Stomach (tissue), 9 donors: ENCODE results near the gene SLC34A3. TPM values are rescaled to one million over a fixed set of nuclear protein-coding genes. Genes with fewer than 3 reads are reported as not detected.

Experiments
- DNase-seq, 2 donors: peaks; one replicate each; pipeline versions ENCODE4 v3.0.0 to v3.0.0-alpha.2; 2013 to 2019
- H3K27ac ChIP-seq, 5 donors: fragments of 200-600 bp in 4 of 5; sonication (generic) in 4 of 5; one replicate each; pipeline ENCODE4 v1.5.1; 2013 to 2019; ENCODE audit warnings: mild to moderate bottlenecking in 1 of 5, moderate library complexity in 1 of 5
- H3K27me3 ChIP-seq, 3 donors: fragments of 200-600 bp; sonication (generic); one replicate each; pipeline ENCODE4 v1.5.1; 2017 to 2019; ENCODE audit warnings: mixed run types in 1 of 3
- H3K36me3 ChIP-seq, 4 donors: fragments of 200-600 bp; sonication (generic); 1 replicate in 3 of 4; 2 replicates in 1 of 4; pipeline ENCODE4 v1.5.1; 2016 to 2019
- H3K4me1 ChIP-seq, 4 donors: fragments of 200-600 bp; sonication (generic); one replicate each; pipeline ENCODE4 v1.5.1; 2016 to 2019
- H3K4me3 ChIP-seq, 4 donors: fragments of 200-600 bp; sonication (generic) in 3 of 4; one replicate each; pipeline ENCODE4 v1.5.1; 2016 to 2019; ENCODE audit warnings: mild to moderate bottlenecking in 1 of 4
- H3K9me3 ChIP-seq, 4 donors: fragments of 200-600 bp; sonication (generic); one replicate each; pipeline ENCODE4 v1.5.1; 2016 to 2019
- EP300 ChIP-seq: sonication (generic); formaldehyde crosslinking; IDR thresholded peaks from one replicate; pipeline ENCODE4 v1.6.1; 2017; ENCODE audit warnings: antibody characterized with exemption
- POLR2A ChIP-seq, 4 donors: fragments of 450-650 bp; IDR thresholded peaks; one replicate each; pipeline ENCODE4 v1.6.1; 2016; ENCODE audit warnings: antibody characterized with exemption in 4 of 4, control low read depth in 2 of 4, mild to moderate bottlenecking in 1 of 4, moderate library complexity in 1 of 4
- POLR2AphosphoS5 ChIP-seq, 3 donors: sonication (generic); formaldehyde crosslinking; IDR thresholded peaks; one replicate each; pipeline ENCODE4 v1.6.1; 2016; ENCODE audit warnings: antibody characterized with exemption in 3 of 3
- whole genome bisulfite sequencing, 5 donors: extraction: QIAGEN DNeasy Blood & Tissue Kit in 3 of 5; methylation state at CpG; one replicate each; pipeline versions ENCODE4 v1.1.5 to v1.1.7; 2013 to 2018; 5-methylcytosine and 5-hydroxymethylcytosine counted together
- intact Hi-C: fragments of 100-400 bp; cut with DNase I; formaldehyde crosslinking; loops from one replicate; pipeline ENCODE4 v1.15.1; 2023; ENCODE audit warnings: low total_unique reads
- polyA plus RNA-seq, 3 donors: library from polyadenylated mRNA; stranded (reverse); fragments of 200-250 nt; gene quantifications; one replicate each; pipeline ENCODE4 v1.2.3, GENCODE V29; 2013
- total RNA-seq, 5 donors: library from RNA; depleted of rRNA; stranded (reverse); fragments of >200 nt; gene quantifications; one replicate each; pipeline versions ENCODE4 v1.1.0 to v1.2.3, GENCODE V29; 2014 to 2016
- TF ChIP-seq, protein P1 (sequence below), 7 experiments: fragments of 450-650 bp in 4 of 7; fragments of 200-600 bp in 3 of 7; sonication (generic) in 3 of 7; IDR thresholded peaks; one replicate each; pipeline ENCODE4 v1.5.1; 2016 to 2019; ENCODE audit warnings: antibody characterized with exemption in 7 of 7, control low read depth in 2 of 7, mild to moderate bottlenecking in 1 of 7
- donor health status: healthy with polysubstance abuse.
- donor health status: Bipolar disorder and iron deficiency.
- donor health status: healthy.

Gene SLC34A3
- total and polyA plus RNA-seq, 8 donors, result 0.18 to 0.53 TPM; not detected in 6

DNA sequence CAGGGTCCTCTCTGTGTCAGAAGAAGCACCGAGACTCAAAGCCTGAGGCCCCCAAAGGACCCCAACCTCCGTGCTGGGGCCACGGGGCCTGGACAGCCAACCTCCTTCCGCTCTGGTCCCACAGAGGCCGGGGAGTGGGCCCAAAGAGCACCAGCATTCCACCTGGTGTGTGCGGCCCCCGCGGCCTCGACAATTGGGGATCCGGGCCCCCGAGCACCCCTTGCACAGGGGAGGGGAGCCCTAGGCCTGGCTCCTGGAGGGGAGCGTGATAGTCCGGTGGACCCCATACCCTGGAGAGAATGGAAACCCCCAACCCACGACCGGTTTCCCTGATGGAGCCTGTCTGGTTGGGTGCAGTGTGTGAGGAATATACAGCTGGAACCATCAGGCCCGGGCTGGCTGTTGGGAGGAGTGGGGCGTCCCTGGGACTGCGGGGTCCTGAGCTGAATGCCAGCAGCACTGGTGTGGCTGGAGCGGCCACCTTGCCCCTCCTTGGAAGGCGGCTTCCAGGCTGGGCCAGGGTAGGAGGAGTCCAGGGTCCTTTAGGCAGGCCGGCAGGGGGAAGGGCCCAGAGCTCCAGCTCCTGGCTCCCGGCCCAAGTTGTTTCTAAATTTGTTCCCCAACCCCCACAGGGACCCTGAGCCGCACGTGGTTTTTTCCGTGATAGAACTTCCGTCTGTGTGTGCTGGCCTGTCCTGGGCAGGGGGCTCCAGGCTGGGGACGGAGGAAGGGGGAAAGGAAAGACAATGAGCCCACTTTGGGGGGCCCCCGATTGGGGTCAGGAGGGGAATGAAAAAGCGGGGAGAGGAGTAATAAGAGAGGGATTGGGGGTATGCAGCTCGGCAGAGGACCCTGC is 46.0 kb downstream of the SLC34A3 start:
- H3K27me3 ChIP-seq, result peaks cover 0 to 56% (median 0%) of the 10 kb centered on the region in 3 donors
- WGBS, 5 donors, result 25 to 39% (median 30%) methylated on average over 14 to 30 of the region's 30 CpGs
- no peak for TF ChIP-seq POLR2A (IDR thresholded peaks at IDR 0.05)
- TF ChIP-seq, protein P1, sequence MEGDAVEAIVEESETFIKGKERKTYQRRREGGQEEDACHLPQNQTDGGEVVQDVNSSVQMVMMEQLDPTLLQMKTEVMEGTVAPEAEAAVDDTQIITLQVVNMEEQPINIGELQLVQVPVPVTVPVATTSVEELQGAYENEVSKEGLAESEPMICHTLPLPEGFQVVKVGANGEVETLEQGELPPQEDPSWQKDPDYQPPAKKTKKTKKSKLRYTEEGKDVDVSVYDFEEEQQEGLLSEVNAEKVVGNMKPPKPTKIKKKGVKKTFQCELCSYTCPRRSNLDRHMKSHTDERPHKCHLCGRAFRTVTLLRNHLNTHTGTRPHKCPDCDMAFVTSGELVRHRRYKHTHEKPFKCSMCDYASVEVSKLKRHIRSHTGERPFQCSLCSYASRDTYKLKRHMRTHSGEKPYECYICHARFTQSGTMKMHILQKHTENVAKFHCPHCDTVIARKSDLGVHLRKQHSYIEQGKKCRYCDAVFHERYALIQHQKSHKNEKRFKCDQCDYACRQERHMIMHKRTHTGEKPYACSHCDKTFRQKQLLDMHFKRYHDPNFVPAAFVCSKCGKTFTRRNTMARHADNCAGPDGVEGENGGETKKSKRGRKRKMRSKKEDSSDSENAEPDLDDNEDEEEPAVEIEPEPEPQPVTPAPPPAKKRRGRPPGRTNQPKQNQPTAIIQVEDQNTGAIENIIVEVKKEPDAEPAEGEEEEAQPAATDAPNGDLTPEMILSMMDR (IDR thresholded peaks at IDR 0.05), result no peak
- TF ChIP-seq POLR2AphosphoS5 (IDR thresholded peaks at IDR 0.05), result peak in 1 of 3 donors; percentile 42
- TF ChIP-seq EP300, result no peak
- peaks cover 67 to 99% (median 92%) of the 10 kb centered on the region in 4 donors for H3K4me1 ChIP-seq
- intact Hi-C loops, result no loop called here
- H3K4me3 ChIP-seq, result peak overlapping the region; percentile 47 to 66 (median 56)
- H3K27ac ChIP-seq, result peak overlapping the region; percentile 88 to 95 (median 95)
- peaks cover 27 to 50% (median 47%) of the 10 kb centered on the region in 4 donors for H3K36me3 ChIP-seq
- no peaks in the 10 kb centered on the region for H3K9me3 ChIP-seq
- DNase-seq, result peak; percentile 89 to 94

DNA sequence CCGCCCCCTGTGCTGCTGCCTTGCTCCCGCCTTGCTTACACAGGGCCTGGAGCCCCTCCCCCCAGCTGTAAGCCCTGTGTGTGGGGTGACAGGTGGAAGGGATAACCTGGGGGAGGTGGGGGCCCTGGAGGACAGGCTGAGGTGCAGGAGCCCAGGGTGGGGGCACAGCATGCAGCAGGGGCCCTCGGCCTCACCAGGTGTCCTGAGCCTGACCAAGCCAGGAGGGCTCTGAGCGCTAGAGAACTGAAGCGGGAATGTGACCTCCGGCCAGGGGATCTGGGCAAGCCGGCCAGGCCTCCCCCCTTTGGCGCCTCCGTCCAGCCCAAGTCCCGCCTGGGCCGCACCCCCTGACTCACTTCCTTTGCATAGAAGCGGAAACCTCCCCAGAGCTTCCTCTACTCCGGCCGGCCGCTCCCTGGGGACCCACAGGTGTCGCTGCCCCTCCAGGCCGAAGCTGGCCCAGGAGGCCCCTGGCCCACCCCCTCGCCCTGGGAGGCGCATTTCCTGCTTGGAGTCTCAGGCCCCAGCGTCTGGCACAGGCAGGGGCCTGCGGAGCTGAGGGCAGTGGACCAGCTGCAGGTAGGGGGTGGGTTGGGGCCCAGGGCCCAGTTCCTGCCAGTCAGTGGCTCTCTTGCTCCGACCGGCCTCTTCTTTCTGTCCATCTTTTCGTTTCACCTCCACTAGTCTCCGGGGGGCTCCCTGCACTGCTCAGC is 46.8 kb downstream of the SLC34A3 start, which contains the start of gene TOR4A:
Gene TOR4A, plus strand, starts transcription at position 398 of the 713 bp plus-strand sequence. CDS start 964 bp downstream, outside the sequence.
- Histone ChIP-seq H3K9me3 (no peaks in the 10 kb centered on the region), H3K4me3 (peak within 1 kb of the TSS; percentile 47 to 66 (median 56)), H3K27ac (peak within 1 kb of the TSS; percentile 88 to 95 (median 95)), H3K4me1 (peaks cover 67 to 98% (median 86%) of the 10 kb centered on the region in 4 donors), H3K27me3 (peaks cover 0 to 58% (median 0%) of the 10 kb centered on the region in 3 donors), H3K36me3 (peaks cover 19 to 50% (median 43%) of the 10 kb centered on the region in 4 donors)
- intact Hi-C loops, result no loop called here
- TF ChIP-seq POLR2A (IDR thresholded peaks at IDR 0.05) (peak in 1 of 4 donors; percentile 11), POLR2AphosphoS5 (IDR thresholded peaks at IDR 0.05) (peak in 2 of 3 donors; percentile 82 to 85), EP300 (no peak)
- TF ChIP-seq, protein P1 (IDR thresholded peaks at IDR 0.05), result peak in 2 of 7 experiments; percentile 13 to 48
- peak; percentile 92 to 95 for DNase-seq
- WGBS, 5 donors, result 3 to 17% (median 5%) methylated on average over 10 to 25 of the region's 25 CpGs

DNA sequence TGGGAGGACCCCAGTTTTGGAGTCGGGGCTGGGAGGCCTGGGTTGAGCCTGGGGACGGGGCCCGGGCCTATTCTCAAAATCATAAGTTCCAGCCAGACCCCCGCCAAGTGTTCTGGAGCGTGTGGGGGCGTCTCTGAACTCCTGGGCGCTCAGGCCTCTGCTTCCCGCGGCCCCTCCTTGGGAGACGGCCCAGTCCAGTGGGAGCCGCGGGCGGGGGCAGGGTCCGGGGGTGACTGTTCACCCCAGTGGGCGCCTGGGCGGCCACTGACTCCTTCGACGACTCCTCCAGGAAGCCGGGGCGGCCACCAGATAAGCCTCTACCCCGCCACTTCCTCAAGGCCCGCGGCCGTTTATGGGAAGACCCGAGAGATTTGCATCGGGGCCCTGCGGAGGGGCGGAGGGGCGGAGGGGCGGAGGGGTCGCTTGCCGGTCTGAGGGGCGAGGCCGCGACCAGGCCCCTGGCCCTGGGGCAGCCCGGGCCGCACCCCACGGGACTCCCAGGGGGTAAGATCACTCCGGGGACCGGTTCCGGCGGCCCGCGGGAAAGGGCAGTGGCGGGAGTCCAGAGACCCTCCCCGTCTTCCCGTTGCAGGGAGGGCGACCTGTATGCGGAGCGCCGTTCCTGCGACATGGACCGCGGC is 47.5 kb downstream of the SLC34A3 start:
- DNase-seq, result peak in 1 of 2 donors; percentile 67
- peak overlapping the region; percentile 47 to 66 (median 56) for H3K4me3 ChIP-seq
- no peak for TF ChIP-seq EP300
- TF ChIP-seq, protein P1 (IDR thresholded peaks at IDR 0.05), result no peak
- TF ChIP-seq POLR2AphosphoS5 (IDR thresholded peaks at IDR 0.05), result no peak
- TF ChIP-seq POLR2A (IDR thresholded peaks at IDR 0.05), result no peak
- H3K27ac ChIP-seq, result peak overlapping the region; percentile 88 to 95 (median 95)
- H3K27me3 ChIP-seq, result peaks cover 0 to 58% (median 0%) of the 10 kb centered on the region in 3 donors
- H3K4me1 ChIP-seq, result peaks cover 63 to 91% (median 79%) of the 10 kb centered on the region in 4 donors
- intact Hi-C loops, result no loop called here
- no peaks in the 10 kb centered on the region for H3K9me3 ChIP-seq
- WGBS, 5 donors, result 3 to 14% (median 8%) methylated on average over 17 to 54 of the region's 54 CpGs
- peaks cover 20 to 50% (median 40%) of the 10 kb centered on the region in 4 donors for H3K36me3 ChIP-seq
